Measurements from ENCODE around the gene UHRF2. TPM values are rescaled to one million over a fixed set of nuclear protein-coding genes. Genes with fewer than 3 reads are reported as not detected.

The UHRF2 gene
- total RNA-seq, 4 donors from 2014 or later, result 34.1 to 56.3 (median 46.6) TPM

- H3K27me3 ChIP-seq, result no peaks in the 10 kb centered on the region
- peak overlapping the region; percentile 77 to 97 for H3K4me3 ChIP-seq
- ATAC-seq, result no peak
- 0 to 1% methylated on average over 11 of the region's 11 CpGs for WGBS, 2 donors (ENCODE audit: low coverage in 1 of 2)
- no peak for TF ChIP-seq POLR2AphosphoS5 (IDR thresholded peaks at IDR 0.05)
- TF ChIP-seq EP300 (IDR thresholded peaks at IDR 0.05), result no peak
- no peak for TF ChIP-seq CTCF (IDR thresholded peaks at IDR 0.05)
- no peak for TF ChIP-seq POLR2A (IDR thresholded peaks at IDR 0.05)
- peaks cover 0 to 5% of the 10 kb centered on the region in 2 donors for H3K36me3 ChIP-seq
- H3K27ac ChIP-seq, result peak overlapping the region; percentile 54 to 91 (median 87)
- H3K9me3 ChIP-seq, result no peaks in the 10 kb centered on the region
- H3K4me1 ChIP-seq, result peaks cover 0 to 57% (median 4%) of the 10 kb centered on the region in 3 donors
Measured at GRCh38 chr9:6414247-6414641, 1.2 kb downstream of the UHRF2 start.

- TF ChIP-seq CTCF (IDR thresholded peaks at IDR 0.05) (no peak), EP300 (IDR thresholded peaks at IDR 0.05) (no peak), POLR2A (IDR thresholded peaks at IDR 0.05) (no peak), POLR2AphosphoS5 (IDR thresholded peaks at IDR 0.05) (no peak)
- H3K4me3 ChIP-seq, result peak overlapping the region in 1 of 2 donors; percentile 97
- WGBS, 2 donors (ENCODE audit: low coverage in 1 of 2), result 67 to 69% methylated on average over 3 to 5 of the region's 5 CpGs
Measured at GRCh38 chr9:6415266-6415665, 2.3 kb downstream of the UHRF2 start.

GRCh38 chr9:6417186-6417585 lies 4.2 kb downstream of the UHRF2 start:
- Histone ChIP-seq H3K27ac (no peak overlapping the region), H3K4me1 (peaks cover 0 to 76% (median 4%) of the 10 kb centered on the region in 3 donors), H3K9me3 (no peaks in the 10 kb centered on the region), H3K4me3 (no peak overlapping the region), H3K27me3 (no peaks in the 10 kb centered on the region), H3K36me3 (peaks cover 0 to 5% of the 10 kb centered on the region in 2 donors)
- no peak for ATAC-seq
- TF ChIP-seq POLR2AphosphoS5 (IDR thresholded peaks at IDR 0.05) (no peak), POLR2A (IDR thresholded peaks at IDR 0.05) (no peak), EP300 (IDR thresholded peaks at IDR 0.05) (no peak), CTCF (IDR thresholded peaks at IDR 0.05) (no peak)
- 48 to 53% methylated on average over 3 of the region's 3 CpGs for WGBS, 2 donors (ENCODE audit: low coverage in 1 of 2)

More at GRCh38 chr9:6415266-6415665, 2.3 kb downstream of the UHRF2 start:
- Histone ChIP-seq H3K36me3 (peaks cover 0 to 5% of the 10 kb centered on the region in 2 donors), H3K4me1 (peaks cover 0 to 66% (median 4%) of the 10 kb centered on the region in 3 donors), H3K27ac (no peak overlapping the region), H3K27me3 (no peaks in the 10 kb centered on the region), H3K9me3 (no peaks in the 10 kb centered on the region)
- ATAC-seq, result no peak

GRCh38 chr9:6418764-6419163 lies 5.8 kb downstream of the UHRF2 start:
- TF ChIP-seq POLR2A (IDR thresholded peaks at IDR 0.05) (no peak), POLR2AphosphoS5 (IDR thresholded peaks at IDR 0.05) (no peak), CTCF (IDR thresholded peaks at IDR 0.05) (no peak), EP300 (IDR thresholded peaks at IDR 0.05) (no peak)

GRCh38 chr9:6424940-6425339 lies 11.9 kb downstream of the UHRF2 start:
- Histone ChIP-seq H3K27ac (no peak overlapping the region), H3K27me3 (no peaks in the 10 kb centered on the region), H3K9me3 (no peaks in the 10 kb centered on the region), H3K36me3 (peaks cover 0 to 6% of the 10 kb centered on the region in 2 donors), H3K4me1 (peaks cover 0 to 49% (median 0%) of the 10 kb centered on the region in 3 donors), H3K4me3 (no peak overlapping the region)
- WGBS, 2 donors (ENCODE audit: low coverage in 1 of 2), result 55 to 88% methylated on average over 1 of the region's 1 CpG
- TF ChIP-seq CTCF (IDR thresholded peaks at IDR 0.05) (no peak), POLR2AphosphoS5 (IDR thresholded peaks at IDR 0.05) (no peak), EP300 (IDR thresholded peaks at IDR 0.05) (no peak), POLR2A (IDR thresholded peaks at IDR 0.05) (no peak)
- ATAC-seq, result no peak

More at GRCh38 chr9:6418764-6419163, 5.8 kb downstream of the UHRF2 start:
- ATAC-seq, result no peak
- H3K4me3 ChIP-seq, result no peak overlapping the region
- H3K27me3 ChIP-seq, result no peaks in the 10 kb centered on the region
- H3K9me3 ChIP-seq, result no peaks in the 10 kb centered on the region
- WGBS, 2 donors (ENCODE audit: low coverage in 1 of 2), result 86% methylated on average over 3 of the region's 3 CpGs; no CpG with 5 or more reads in 1 of the 2 donors
- peaks cover 0 to 5% of the 10 kb centered on the region in 2 donors for H3K36me3 ChIP-seq
- peaks cover 0 to 71% (median 4%) of the 10 kb centered on the region in 3 donors for H3K4me1 ChIP-seq
- no peak overlapping the region for H3K27ac ChIP-seq

Data from gastroesophageal sphincter (tissue), 4 donors.